Measurements from ENCODE around the gene FAM168A. TPM values are rescaled to one million over a fixed set of nuclear protein-coding genes. Genes with fewer than 3 reads are reported as not detected.

FAM168A gene
- total and polyA plus RNA-seq, 2 donors from 2014 or later = 8.9 to 38.1 TPM

GRCh38 chr11:73461964-73462363 lies 135.9 kb downstream of the FAM168A start:
- no peak for FAIRE-seq
- intact Hi-C loops (cut with DNase I) = no loop called here

GRCh38 chr11:73461335-73461840 lies 136.5 kb downstream of the FAM168A start:
- intact Hi-C loops (cut with DNase I) = no loop called here
- DNase-seq = no peak
- no peak overlapping the region for H3K4me3 ChIP-seq (ENCODE audit: low read length in 3 of 3)
- H3K4me1 ChIP-seq (ENCODE audit: control insufficient read depth in 2 of 3, insufficient read depth in 2 of 3, low read depth in 1 of 3, low read length in 3 of 3) = no peaks in the 10 kb centered on the region
- H3K27ac ChIP-seq (ENCODE audit: low read depth in 2 of 2, low read length in 2 of 2) = no peak overlapping the region
- H3K36me3 ChIP-seq (ENCODE audit: control insufficient read depth in 2 of 3, insufficient read depth in 3 of 3, low read length in 3 of 3) = no peaks in the 10 kb centered on the region
- H3K9me3 ChIP-seq (ENCODE audit: control insufficient read depth in 2 of 3, insufficient read depth in 1 of 3, low read length in 3 of 3) = no peaks in the 10 kb centered on the region
- no peak for FAIRE-seq
- no peak for TF ChIP-seq CTCF (IDR thresholded peaks at IDR 0.05; ENCODE audit: borderline replicate concordance, extremely low read depth, insufficient read depth)
- H3K9ac ChIP-seq (ENCODE audit: low read length in 3 of 3) = no peak overlapping the region
- H3K27me3 ChIP-seq (ENCODE audit: control insufficient read depth, insufficient read depth, low read length) = no peaks in the 10 kb centered on the region

More at GRCh38 chr11:73461964-73462363, 135.9 kb downstream of the FAM168A start:
- no peak for TF ChIP-seq CTCF (IDR thresholded peaks at IDR 0.05; ENCODE audit: borderline replicate concordance, extremely low read depth, insufficient read depth)
- no peak overlapping the region for H3K9ac ChIP-seq (ENCODE audit: low read length in 3 of 3)
- H3K27ac ChIP-seq (ENCODE audit: low read depth in 2 of 2, low read length in 2 of 2) = no peak overlapping the region
- no peak overlapping the region for H3K4me3 ChIP-seq (ENCODE audit: low read length in 3 of 3)
- no peaks in the 10 kb centered on the region for H3K36me3 ChIP-seq (ENCODE audit: control insufficient read depth in 2 of 3, insufficient read depth in 3 of 3, low read length in 3 of 3)
- no peaks in the 10 kb centered on the region for H3K27me3 ChIP-seq (ENCODE audit: control insufficient read depth, insufficient read depth, low read length)
- no peaks in the 10 kb centered on the region for H3K4me1 ChIP-seq (ENCODE audit: control insufficient read depth in 2 of 3, insufficient read depth in 2 of 3, low read depth in 1 of 3, low read length in 3 of 3)
- no peaks in the 10 kb centered on the region for H3K9me3 ChIP-seq (ENCODE audit: control insufficient read depth in 2 of 3, insufficient read depth in 1 of 3, low read length in 3 of 3)
- no peak for DNase-seq

GRCh38 chr11:73458201-73458600 lies 139.7 kb downstream of the FAM168A start:
- H3K27ac ChIP-seq (ENCODE audit: low read depth in 2 of 2, low read length in 2 of 2) = no peak overlapping the region
- FAIRE-seq (no peak), DNase-seq (no peak)
- H3K4me3 ChIP-seq (ENCODE audit: low read length in 3 of 3) = no peak overlapping the region
- intact Hi-C loops (cut with DNase I) = no loop called here
- no peaks in the 10 kb centered on the region for H3K9me3 ChIP-seq (ENCODE audit: control insufficient read depth in 2 of 3, insufficient read depth in 1 of 3, low read length in 3 of 3)
- no peaks in the 10 kb centered on the region for H3K27me3 ChIP-seq (ENCODE audit: control insufficient read depth, insufficient read depth, low read length)
- no peaks in the 10 kb centered on the region for H3K36me3 ChIP-seq (ENCODE audit: control insufficient read depth in 2 of 3, insufficient read depth in 3 of 3, low read length in 3 of 3)
- no peaks in the 10 kb centered on the region for H3K4me1 ChIP-seq (ENCODE audit: control insufficient read depth in 2 of 3, insufficient read depth in 2 of 3, low read depth in 1 of 3, low read length in 3 of 3)
- no peak overlapping the region for H3K9ac ChIP-seq (ENCODE audit: low read length in 3 of 3)
- no peak for TF ChIP-seq CTCF (IDR thresholded peaks at IDR 0.05; ENCODE audit: borderline replicate concordance, extremely low read depth, insufficient read depth)

- intact Hi-C loops (cut with DNase I) = no loop called here
- Histone ChIP-seq H3K9me3 (ENCODE audit: control insufficient read depth in 2 of 3, insufficient read depth in 1 of 3, low read length in 3 of 3) (no peaks in the 10 kb centered on the region), H3K9ac (ENCODE audit: low read length in 3 of 3) (no peak overlapping the region), H3K27me3 (ENCODE audit: control insufficient read depth, insufficient read depth, low read length) (no peaks in the 10 kb centered on the region), H3K36me3 (ENCODE audit: control insufficient read depth in 2 of 3, insufficient read depth in 3 of 3, low read length in 3 of 3) (no peaks in the 10 kb centered on the region), H3K27ac (ENCODE audit: low read depth in 2 of 2, low read length in 2 of 2) (no peak overlapping the region), H3K4me1 (ENCODE audit: control insufficient read depth in 2 of 3, insufficient read depth in 2 of 3, low read depth in 1 of 3, low read length in 3 of 3) (no peaks in the 10 kb centered on the region), H3K4me3 (ENCODE audit: low read length in 3 of 3) (no peak overlapping the region)
- no peak for FAIRE-seq
- TF ChIP-seq CTCF (IDR thresholded peaks at IDR 0.05; ENCODE audit: borderline replicate concordance, extremely low read depth, insufficient read depth) = no peak
- no peak for DNase-seq
Measured at GRCh38 chr11:73454987-73455386, 142.9 kb downstream of the FAM168A start.

Data from kidney (tissue), 14 donors.